G401.6 (cell line): ENCODE measurements around the gene TP53TG5.
A peak's percentile ranks its signal among the peaks of the same experiment; 100 is the strongest.

ENCODE experiments used
- FAIRE-seq: peaks from 2 replicates; lab custom pipeline; 2012; peaks lifted over from hg19 to GRCh38; lab: Jason Lieb, UNC

The TP53TG5 gene

DNA sequence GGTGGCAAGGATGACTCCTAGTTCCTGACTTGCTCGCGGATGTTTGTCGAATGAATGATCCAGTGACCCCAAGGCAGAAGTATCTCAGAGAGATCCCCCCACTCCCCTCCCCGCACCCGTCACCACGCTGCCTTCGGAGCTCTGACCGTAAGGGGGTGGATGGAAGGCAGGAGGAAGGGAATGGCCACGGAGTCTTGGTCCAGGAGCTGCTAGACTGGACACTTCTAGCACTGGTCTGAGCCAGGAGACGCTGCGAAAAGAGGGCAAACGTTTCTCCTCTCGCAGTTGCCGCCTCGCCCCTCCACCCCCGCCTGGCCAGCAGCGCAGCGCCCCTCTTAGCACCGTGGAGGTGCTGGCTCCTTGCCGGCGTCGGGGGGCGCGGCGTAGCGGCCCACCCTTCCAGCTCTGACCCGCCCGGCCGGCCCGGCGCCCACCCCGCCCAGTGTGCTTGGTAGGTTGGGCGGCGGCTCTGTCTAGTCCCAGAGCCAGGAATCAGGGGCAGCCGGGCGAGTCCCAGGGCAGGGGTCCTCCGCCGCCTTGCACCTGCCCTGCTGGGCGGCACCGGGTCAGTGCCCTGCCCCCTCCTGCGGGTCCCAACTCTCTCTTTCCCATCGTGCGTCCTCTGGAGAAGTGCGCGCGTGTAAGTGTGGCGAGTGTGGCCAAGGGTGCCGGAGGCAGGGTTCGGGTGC, 27.6 kb upstream of the TP53TG5 start:
- no peak for FAIRE-seq

DNA sequence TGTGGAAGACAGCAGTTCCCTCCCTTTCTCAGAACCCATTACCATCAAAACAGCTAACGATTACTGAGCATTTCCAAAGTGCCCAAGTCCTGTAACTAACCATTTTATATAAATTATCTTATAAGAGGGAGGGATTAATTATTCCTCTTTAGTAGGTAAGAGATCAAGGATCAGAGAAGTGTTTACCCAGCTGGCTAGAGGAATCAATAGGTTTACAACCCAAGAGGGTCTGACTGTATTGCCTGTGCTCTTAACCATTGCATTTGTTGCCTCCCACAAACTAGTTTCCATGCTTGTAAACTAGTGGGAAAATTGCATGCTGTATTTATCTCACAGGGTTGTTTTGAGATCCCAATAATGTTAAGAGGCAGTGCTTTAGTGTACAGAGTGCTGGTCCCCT, 26.3 kb upstream of the TP53TG5 start:
- FAIRE-seq, result no peak

DNA sequence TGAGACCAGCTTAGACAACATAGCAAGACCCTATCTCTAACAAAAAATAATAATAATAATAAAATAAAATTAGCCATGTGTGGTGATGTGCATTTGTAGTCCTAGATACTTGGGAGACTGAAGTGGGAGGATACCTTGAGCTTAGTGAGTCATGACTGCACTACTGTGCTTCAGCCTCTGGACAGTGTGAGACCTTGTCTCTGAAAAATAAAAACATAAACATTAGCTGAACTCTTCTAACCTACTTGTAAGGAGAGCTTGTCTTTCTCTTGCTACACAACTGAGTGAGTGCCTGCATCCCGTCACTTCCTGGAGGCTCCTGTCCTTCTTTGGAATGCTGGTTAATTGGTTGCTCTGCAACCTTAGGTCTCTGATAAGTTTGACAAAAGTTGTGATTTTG, 24.8 kb upstream of the TP53TG5 start:
- no peak for FAIRE-seq

DNA sequence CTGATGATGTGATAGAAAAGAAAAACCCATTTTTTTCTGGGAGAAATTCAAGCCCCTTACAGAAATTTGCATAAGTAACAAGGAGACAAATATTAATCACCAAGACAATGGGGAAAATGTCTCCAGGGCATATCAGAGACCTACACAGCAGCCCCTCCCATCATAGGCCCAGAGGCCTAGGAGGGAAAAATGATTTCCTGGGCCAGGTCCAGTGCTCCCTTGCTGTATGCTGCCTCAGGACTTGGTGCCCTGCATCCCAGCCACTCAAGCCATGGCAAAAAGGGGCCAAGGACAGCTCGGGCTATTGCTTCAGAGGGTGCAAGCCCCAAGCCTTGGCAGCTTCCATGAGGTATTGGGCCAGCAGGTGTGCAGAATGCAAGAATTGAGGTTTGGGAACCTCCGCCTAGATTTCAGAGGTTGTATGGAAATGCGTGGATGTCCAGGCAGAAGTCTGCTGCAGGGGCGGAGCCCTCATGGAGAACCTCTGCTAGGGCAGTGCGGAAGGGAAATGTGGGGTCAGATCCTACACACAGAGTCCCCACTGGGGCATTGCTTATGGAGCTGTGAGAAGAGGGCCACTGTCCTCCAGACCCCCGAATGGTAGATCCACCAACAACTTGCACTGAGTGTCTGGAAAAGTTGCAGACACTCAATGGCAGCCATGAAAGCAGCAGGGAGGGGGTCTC, 22.4 kb upstream of the TP53TG5 start:
- no peak for FAIRE-seq

DNA sequence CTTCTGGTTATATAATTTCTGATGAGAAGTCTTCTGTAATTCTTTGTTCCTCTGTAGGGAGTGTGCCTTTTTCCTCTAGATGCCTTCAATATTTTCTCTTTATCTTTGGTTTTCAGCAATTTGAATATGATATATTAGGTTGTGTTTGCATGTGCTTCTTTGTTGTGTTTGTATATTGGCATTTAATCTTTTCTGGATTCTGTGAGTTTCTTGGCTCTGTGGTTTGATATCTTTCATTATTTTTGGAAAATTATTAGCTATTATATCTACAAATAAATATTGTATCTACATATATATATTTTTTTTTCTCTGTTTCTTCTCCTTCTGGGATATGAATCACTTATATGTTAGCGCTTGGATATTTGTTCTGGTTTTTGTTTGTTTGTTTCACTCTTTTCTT, 20.9 kb upstream of the TP53TG5 start:
- no peak for FAIRE-seq

DNA sequence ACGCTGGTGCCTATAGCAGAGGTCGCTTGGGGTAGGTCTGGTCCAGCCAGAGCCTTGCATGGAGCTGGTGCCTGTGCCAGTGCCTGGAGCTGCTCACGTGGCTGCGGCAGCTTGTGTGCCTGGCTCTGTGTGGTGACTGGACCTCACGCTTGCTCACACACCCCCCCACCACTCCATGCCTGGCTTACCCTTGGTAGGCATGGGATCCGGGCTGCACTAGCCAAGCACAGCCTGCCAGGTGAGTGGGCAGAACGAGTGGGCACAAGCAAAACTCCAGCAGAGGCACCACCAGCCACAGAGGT, 16.9 kb upstream of the TP53TG5 start:
- FAIRE-seq, result no peak

DNA sequence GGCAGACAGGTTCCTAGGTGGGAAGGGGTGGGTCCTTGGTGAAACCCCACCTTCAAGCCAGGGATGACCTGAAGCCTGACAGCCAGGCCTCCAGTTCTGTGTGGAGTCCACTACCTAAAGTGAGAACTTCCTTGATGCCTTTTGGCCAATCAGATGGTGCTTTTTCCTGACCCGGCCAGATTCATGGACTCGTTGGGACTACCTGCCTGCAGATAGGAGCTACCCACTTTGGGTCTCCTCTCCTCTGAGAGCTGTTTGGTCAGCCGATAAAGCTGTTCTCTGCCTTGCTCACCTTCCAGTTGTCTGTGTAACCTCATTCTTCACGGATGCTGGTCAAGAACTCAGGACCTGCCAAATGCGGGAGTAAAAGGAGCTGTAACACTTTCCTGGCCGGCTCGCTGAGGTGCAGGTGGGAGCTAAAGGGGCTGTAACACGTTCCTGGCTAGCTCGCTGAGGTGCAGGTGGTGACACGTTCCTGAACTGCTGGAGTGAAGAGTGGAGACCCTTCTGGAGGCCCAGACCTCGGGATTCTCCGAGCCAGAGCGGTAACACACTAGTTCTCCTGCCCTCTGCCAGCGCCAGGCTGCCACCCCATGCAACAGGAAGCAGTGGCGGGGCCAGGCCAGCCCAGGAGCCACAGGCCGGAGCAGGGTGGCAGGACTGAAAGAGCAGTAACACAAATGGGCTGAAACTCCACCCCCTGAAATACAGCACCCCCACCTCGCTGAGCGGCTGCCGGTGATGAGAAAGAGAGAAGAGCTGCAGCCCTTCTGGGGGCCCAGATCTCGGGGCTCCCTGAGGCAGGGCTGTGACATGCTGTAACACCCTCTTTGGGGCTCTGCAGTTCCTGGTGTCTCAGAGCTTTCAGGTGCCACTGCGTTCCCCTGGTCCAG, 16.3 kb upstream of the TP53TG5 start:
- no peak for FAIRE-seq

DNA sequence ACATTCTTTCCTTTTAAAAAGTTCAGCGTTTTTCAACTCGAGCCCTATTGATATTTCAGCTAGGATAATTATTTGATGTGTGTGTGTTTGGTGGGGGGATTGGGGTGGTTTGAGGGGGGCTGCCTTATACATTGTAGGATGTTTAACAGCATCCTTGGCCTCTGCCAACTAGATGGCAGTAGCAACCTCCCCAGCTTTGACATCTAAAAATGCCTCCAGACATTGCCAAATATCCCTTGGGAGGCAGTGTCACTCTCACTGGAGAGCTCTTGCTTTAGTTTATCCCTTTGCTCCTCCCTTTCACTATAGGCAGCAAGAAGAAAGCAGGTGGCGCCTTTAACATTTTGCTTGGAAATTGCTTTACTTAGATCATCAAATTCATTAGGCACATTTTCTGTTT, 14.6 kb upstream of the TP53TG5 start:
- FAIRE-seq, result no peak

DNA sequence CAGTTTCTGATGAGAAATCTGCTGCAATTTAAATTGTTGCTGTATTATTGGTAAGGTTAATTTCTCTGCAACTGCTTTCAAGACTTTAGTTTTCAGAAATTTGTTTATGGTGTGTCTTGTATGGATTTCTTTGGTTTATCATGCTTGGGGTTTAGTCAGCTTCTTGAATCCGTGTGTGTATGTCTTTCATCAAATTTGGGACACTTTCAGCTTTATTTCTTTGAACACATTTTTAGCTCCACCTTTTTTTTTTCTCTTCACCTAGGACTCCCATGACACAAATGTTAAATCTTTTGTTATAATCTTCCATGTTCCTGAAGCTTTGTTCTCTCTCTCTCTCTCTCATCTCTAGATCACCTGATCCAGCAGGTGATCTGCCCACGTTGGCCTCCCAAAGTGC, 13.4 kb upstream of the TP53TG5 start:
- FAIRE-seq, result no peak

DNA sequence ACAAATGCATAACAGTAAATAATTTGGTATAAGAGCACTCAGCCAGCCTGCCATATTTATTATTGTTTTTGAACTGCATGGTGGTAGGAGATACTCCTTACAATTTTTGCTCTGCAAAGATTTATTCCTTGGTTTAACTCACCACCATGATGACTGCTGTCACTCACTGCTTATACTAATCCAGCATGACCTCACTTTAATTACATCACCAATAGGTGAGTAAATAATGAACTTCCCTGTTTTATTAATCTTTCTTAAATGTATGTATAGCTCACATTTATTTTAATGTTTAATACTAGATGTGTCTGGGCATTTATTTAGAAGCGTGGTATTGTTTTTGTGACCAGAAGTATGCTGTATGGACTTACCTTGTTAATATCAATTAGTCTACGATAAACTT, 12.8 kb upstream of the TP53TG5 start:
- no peak for FAIRE-seq

DNA sequence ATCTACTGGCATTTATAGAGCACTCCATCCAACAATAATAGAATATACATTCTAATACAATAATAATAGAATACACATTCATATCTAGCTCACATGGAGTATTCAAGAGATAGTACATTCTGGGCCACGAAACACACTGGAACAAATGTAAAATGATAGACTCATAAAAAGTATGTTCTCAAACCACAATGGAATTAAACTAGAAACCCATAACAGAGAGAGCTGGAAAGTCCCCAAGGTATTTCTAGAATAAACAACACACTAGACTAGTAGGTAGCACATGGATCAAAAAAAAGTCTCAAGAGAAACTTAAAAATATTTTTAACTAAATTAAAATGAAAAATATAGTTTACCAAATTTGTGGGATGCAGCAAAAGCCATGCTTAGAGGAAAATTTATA, 9.1 kb upstream of the TP53TG5 start:
- FAIRE-seq, result peak; percentile 13

DNA sequence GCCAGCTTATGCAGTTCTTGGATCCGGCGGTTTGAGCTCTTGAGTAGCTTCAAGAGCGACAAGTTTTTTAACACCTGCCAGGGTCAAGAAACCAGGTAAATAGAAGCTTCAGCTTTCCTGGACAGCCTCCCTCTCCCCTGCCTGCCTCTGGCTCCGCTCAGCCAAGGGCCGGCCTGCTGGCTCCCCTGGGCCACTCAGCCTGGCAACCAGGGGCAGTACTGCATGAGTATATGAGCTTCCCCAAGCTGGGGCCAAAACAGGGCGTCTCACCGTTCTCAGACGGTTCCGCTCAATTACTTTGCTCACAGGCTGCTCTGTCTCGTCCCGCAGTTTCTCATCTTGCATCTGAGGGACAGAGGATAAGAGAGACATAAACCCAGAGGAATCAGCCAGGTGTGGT, 856 bp downstream of the TP53TG5 start:
- FAIRE-seq, result no peak

DNA sequence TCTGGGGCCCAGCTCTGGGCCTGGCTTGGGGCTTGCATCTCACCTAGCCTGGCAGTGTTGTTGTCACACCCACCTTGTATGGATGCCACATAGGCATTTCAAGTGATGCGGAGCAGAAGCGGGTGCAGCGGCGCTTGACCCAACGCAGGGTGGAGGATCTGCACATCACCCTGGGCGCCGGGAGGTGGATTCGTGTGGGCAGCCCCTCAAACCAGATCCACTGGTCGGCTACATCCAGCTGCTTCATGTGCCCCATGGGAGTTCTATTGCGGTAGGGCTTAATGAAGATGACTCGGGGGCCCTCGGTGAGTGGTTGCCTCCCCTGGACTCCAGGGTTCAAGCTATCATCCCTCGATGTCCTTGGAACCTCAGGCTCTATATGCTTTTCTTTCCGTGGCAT, 3.2 kb downstream of the TP53TG5 start:
- no peak for FAIRE-seq

DNA sequence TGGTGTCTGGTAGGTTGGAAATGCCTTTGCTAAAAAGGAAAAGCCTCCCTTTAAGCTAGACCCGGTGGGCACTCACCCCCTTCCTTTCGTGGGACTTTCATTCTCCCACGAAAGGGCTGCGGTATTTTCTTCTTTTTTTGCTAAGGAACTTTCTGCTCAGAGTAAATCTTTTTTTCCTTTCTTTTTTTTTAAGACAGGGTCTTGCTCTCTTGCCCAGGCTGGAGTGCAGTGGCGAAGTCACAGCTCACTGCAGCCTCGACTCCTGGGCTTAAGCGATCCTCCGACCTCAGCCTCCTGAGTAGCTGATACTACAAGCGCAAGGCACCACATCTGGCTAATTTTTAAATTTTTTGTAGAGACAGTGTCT, 4.0 kb downstream of the TP53TG5 start:
- FAIRE-seq, result no peak

DNA sequence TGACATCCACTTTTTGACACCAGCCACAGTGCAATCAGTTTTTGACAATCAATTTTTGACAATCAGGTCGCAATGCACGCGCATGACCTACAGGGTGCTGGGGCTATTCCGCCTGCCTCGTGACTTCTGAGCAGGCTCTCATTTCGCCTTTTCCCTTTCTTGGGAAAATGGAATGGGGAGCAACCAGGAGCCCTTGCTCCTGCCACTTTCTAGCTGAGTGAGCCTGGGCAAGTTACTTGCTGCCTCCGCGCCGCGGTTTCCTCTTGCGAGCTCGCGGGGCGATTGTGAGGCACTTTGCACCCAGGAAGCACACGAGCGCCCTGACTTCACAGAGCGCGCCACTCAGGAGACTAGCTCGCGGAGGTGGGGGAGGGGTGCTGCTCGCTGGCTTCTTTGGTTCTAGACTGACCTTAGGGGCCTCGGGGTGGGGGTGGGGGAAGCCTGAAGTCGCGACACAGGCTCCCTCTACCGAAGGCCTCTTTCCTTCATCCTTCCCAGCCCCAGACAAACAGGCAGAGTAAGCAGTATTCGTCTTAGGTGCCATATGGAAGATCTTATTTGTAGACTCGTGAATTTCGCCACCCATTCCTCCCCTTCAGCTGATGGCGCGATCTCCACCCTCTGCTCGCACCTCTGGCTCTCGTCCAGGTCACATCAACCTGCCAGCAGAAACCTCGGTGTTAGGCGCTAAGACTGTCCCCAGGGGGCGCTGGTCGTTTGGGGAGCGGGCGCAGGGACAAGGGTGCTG, 4.6 kb downstream of the TP53TG5 start:
- no peak for FAIRE-seq

DNA sequence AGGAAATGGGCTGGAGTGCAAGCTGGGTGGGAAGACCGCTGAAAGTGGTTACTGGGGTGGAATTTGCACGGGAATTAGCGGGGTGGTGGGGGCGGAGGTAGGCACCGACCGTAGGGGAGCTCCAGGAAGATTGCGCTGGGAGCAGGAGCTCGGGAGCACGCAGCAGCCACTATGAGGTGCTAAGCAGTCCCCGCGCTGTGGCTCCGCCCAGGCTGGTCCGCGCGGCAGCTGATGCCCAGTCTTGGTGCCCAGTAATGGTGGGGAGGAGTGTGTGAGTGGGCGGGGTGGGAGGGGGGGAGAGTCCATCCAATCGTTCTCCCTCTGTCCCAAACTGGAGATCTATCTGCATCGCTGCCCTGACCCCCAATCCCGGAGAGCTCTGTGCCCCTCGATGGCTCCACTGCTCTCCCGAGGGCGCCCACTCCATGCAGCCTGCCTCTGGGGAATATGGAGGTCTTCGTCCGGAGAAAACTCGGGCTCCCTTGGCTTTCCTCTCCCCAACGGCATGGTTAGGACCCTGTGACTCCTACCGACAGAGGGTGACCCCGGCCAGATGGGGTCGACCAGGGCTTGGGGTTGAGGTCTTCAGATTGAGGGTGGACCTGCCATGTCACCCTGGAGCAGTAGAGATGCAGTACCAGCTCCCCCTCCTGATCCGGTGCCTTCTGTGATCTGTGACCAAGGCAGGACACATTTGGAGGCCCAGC, 5.3 kb downstream of the TP53TG5 start:
- FAIRE-seq, result no peak

DNA sequence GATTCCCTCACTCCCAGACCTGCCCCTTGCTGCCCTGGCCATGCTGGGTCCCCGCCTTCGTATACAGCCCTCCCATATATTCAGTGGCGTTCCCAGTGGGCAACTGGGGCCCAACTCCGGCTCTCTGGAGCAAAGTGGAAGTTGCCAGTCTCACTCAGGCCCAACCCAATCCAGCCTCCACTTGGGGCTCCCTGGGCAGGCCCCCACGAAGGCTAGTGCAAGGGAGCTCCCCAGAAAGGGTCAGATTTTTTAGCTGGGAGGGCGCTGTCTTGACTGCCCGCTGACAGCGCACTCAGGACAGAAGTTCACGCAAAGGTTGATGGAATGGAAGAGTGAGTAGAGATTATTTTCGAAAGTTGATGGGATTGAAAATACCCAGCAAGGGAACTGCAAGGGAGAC, 5.9 kb downstream of the TP53TG5 start:
- no peak for FAIRE-seq

DNA sequence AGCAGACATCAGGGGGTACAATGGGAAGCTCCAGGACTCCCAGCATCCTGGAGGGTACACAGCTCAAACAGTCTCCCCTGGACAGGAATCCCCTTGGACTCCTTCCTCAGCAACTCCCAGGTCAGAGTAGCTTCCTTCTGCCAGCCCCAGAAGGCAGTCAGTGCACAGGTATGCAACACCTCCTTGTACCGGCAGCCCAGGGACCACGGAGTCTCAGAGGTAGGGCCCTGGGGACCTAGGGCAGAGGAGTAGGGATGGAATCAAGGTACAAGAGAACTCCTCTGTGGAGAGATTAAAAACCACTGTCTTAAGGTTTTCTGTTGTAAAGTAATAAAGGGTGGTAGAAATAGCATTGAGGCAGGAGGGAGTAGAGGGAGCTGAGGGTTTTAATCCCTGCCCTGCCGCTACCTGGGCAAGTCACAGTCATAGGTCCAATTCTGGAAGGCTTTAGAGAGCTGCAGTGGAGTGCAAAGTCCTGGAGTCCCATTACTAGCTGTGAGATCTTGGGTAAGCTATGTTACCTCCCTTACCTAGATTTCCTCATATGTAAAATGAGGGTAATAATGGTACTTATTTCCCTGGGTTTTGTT, 7.5 kb downstream of the TP53TG5 start:
- FAIRE-seq, result no peak

DNA sequence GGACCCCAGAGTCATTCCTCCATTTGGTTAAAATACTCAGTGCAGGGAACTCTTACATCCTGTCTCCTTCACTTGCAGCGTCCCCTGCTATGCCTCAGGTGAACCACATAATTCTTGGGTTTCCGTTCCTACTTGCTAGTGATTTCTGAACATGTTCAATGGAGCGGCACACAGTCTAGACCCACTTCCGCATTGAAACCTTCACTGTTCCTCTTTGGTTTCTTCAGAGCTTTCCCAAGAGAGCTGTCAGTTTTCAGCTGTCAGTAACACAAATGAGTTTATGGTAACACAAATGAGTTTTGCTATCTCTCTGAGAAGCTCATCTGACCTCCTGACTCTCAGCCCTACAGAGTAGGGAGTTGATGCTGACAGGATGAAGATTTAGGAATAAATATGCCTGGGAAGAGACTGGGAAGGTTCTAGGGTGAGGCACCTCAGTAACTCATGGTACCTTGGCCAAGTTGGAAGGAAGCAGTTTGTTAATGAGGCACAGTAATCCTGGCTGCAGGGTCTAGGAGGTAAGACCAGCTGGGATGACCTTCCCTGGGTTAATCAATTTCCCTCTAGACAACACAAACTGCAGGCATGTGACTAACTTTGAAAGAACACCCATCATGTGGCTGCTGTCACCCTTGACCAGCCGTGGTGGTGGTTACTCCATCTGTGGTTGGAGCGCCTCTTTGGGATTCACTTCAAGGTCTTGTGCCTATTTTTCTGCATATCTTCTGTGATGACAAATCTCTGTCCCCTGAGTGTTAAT, 9.7 kb downstream of the TP53TG5 start:
- no peak for FAIRE-seq

DNA sequence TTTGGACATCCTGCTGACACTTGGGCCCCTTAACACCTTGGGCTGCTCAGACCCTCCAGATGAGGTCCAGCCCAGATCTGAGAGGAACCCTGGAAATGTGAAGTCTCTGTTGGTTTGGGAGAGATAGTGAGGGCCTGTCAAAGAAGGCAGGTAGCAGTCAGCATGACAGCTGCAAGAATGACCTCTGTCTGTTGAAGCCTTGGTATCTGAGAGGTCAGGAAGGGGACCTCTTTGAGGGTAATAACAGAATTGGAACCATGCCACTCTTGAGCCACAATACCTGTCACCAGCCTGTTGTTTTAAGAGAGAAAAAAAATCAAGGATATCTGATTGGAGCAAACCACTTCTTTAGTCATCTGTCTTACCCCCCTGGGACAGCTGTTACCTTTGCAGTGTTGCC, 11.0 kb downstream of the TP53TG5 start:
- no peak for FAIRE-seq

DNA sequence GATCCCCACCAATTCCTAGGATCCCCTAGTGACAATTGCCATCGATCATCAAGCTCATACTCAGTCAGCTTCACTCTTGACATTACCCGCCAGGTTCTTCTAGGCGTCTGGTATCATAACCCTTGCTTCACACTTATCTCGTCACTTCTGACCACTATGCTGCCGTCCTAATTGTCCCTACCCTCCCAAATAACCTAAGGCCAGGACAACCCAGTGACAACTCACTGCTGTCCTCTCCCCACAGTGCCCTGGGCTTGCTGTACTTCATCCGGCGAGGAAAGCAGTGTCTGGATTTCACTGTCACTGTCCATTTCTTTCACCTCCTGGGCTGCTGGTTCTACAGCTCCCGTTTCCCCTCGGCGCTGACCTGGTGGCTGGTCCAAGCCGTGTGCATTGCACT, 11.5 kb downstream of the TP53TG5 start:
- FAIRE-seq, result no peak
